ENCODE data around the gene SEC31B. TPM values are rescaled to one million over a fixed set of nuclear protein-coding genes. Genes with fewer than 3 reads are reported as not detected.
A peak's percentile ranks its signal among the peaks of the same experiment; 100 is the strongest.

Gene SEC31B
- total and polyA plus RNA-seq, 2 of the 8 experiments (the other 6 are each of a cell fraction or from before 2014, with no cell fraction given) = 4.1 to 5.3 TPM

DNA sequence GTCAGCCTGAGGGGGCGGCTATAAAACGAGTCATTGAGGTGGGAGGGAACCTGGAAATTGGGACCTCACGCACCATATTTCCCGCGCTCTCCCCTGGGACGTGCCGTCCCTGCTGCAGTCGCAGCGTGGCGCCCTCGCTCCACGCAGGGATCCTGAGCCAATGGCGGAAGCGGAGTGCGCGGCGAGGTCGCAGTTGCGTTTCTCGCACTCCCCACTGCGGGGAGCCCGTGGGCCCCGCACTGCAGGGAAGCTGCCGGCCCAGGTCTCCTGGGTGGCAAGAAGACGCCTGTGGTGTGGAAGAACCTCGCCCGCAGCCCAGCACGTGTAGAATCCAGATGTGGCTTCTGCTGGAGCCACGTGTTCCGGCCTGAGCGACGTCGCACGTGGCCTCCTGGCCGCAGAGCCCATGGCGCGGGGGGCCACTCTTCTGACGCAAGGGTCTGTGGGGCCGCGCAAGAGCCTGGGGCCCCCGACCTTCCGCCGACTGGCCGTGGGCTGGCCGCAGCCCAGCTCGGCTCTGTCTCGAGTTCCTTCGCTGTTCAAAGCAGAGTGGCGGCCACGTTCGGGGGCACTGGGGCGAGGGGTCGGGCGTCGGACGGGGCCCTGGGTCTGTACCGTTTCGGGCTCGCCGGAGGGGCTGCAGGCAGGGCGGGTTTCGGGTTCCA, 42.5 kb upstream of the SEC31B start (continued):
- TF ChIP-seq EP300 (IDR thresholded peaks at IDR 0.05; ENCODE audit: borderline replicate concordance in 1 of 2, low read depth in 2 of 2, low read length in 2 of 2) (no peak), NANOG (IDR thresholded peaks at IDR 0.05; ENCODE audit: insufficient read depth, low read depth, low read length, poor library complexity, severe bottlenecking) (no peak), E2F6 (IDR thresholded peaks at IDR 0.05) (peak; percentile 97), TAF1 (IDR thresholded peaks at IDR 0.05; ENCODE audit: low read depth, low read length) (no peak), CHD7 (IDR thresholded peaks at IDR 0.05; ENCODE audit: insufficient replicate concordance, low read length) (no peak), TCF12 (IDR thresholded peaks at IDR 0.05; ENCODE audit: low read depth, low read length) (no peak), SIN3A (conservative IDR thresholded peaks at IDR 0.05 in 1 of 2, IDR thresholded peaks at IDR 0.05 in 1 of 2; ENCODE audit: low read depth in 1 of 2, low read length in 2 of 2) (no peak)
- TF ChIP-seq, protein P1, sequence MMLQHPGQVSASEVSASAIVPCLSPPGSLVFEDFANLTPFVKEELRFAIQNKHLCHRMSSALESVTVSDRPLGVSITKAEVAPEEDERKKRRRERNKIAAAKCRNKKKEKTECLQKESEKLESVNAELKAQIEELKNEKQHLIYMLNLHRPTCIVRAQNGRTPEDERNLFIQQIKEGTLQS (IDR thresholded peaks at IDR 0.05; ENCODE audit: insufficient read depth, low read depth, low read length) = no peak

Data from H1 (cell line).